Muscle layer of duodenum (tissue), 2 donors: ENCODE data around the gene KRT15.

Source experiments
- H3K27ac ChIP-seq: one replicate; pipeline ENCODE4 v1.7.0; 2013; ENCODE audit warnings: mild to moderate bottlenecking, low read length
- H3K27me3 ChIP-seq: one replicate; pipeline ENCODE4 v1.7.0; 2013; ENCODE audit warnings: low read depth, mild to moderate bottlenecking, control low read depth, low read length
- H3K36me3 ChIP-seq, 2 donors: one replicate each; pipeline ENCODE4 v1.7.0; 2013; ENCODE audit warnings: low read length in 2 of 2, control low read depth in 1 of 2, mild to moderate bottlenecking in 1 of 2; ENCODE audit not compliant: insufficient read depth in 2 of 2, control insufficient read depth in 1 of 2
- H3K4me1 ChIP-seq, 2 donors: one replicate each; pipeline ENCODE4 v1.7.0; 2013; ENCODE audit warnings: low read length in 2 of 2, mild to moderate bottlenecking in 2 of 2, control low read depth in 1 of 2, moderate library complexity in 1 of 2; ENCODE audit not compliant: insufficient read depth in 2 of 2, control insufficient read depth in 1 of 2
- H3K4me3 ChIP-seq, 2 donors: one replicate each; pipeline ENCODE4 v1.7.0; 2013; ENCODE audit warnings: low read length in 2 of 2, low read depth in 1 of 2, mild to moderate bottlenecking in 1 of 2
- H3K9me3 ChIP-seq, 2 donors: one replicate each; pipeline ENCODE4 v1.7.0; 2013; ENCODE audit warnings: low read length in 2 of 2, control low read depth in 1 of 2, mild to moderate bottlenecking in 1 of 2; ENCODE audit not compliant: control insufficient read depth in 1 of 2
- donor health status: healthy.

The KRT15 gene

DNA sequence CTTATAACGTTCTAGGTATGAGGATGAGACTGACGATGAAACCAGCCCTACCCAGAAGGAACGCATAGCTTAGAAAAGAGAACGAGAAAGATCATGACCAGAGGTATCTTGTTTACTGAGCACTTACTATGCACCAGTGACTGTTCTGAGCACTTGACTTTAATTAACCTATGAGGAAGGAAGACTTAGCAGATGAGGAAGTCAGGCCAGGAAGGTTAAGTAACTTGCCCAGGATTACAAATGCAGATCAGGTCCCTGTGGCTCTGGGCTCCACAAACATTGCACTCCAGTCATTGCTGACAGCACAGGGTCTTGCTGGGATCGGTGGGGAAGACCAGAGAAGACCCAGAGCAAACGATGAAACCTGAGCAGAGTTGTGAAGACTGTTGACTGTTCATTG is 20.4 kb downstream of the KRT15 start:
- H3K36me3 ChIP-seq = no peaks in the 10 kb centered on the region
- no peaks in the 10 kb centered on the region for H3K4me1 ChIP-seq
- H3K27me3 ChIP-seq = no peaks in the 10 kb centered on the region
- H3K27ac ChIP-seq = peak overlapping the region; percentile 45
- no peaks in the 10 kb centered on the region for H3K9me3 ChIP-seq
- H3K4me3 ChIP-seq = no peak overlapping the region

DNA sequence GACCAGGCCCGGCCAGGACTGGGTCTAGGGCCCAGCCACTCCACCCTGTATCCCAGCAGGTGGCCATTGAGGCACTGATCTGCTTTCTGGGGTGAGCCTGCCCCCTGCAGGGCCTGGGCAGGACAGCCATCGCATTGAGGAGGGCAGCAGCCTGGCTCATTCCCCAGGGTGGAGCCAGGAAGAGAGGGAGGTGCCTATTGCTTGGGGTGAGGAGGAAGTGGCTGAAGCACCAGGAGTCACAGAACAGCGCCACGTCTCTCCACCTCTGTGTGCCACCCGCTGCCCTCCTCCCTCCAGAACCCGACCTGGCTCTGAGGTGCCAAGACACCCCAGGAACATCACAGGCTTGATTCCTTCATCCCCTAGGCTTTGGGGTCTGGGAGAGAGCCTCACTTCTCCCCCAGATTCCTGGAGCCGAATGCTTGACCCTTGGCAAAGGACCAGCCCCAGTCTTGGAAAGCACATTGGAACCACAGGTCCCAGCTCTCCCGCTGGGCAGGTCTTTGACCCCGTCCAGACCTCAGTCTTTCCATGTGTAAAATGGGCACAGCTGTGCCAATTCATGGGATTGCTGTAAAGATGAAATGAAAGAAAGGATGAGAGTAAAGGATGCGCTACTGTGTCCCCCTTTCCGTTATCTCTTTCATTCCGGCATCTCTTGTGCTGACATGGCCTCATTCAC is 21.7 kb downstream of the KRT15 start:
- Histone ChIP-seq H3K36me3 (no peaks in the 10 kb centered on the region), H3K4me1 (no peaks in the 10 kb centered on the region), H3K27ac (no peak overlapping the region), H3K9me3 (no peaks in the 10 kb centered on the region), H3K27me3 (no peaks in the 10 kb centered on the region), H3K4me3 (no peak overlapping the region)

DNA sequence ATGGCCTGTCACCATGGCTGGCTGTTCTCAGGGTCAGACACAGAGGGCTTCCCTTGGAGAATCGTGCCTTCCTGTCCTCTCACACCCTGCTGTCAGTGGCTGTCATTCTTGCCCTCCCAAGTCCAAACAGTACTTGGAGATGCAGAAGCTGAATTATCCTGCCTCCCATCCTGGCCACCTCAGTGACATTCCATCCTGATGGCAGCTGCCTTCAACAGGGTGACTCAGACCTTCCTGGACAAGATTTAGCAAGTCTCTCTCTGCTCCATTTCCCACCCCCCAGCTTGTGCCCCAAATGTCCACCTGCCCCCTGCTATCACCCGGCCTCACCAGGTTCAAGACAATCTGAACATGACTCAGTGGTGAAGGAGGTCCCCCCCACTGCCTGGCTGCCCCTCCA is 24.2 kb downstream of the KRT15 start:
- Histone ChIP-seq H3K36me3 (no peaks in the 10 kb centered on the region), H3K27ac (no peak overlapping the region), H3K9me3 (no peaks in the 10 kb centered on the region), H3K4me1 (no peaks in the 10 kb centered on the region), H3K4me3 (no peak overlapping the region), H3K27me3 (no peaks in the 10 kb centered on the region)

DNA sequence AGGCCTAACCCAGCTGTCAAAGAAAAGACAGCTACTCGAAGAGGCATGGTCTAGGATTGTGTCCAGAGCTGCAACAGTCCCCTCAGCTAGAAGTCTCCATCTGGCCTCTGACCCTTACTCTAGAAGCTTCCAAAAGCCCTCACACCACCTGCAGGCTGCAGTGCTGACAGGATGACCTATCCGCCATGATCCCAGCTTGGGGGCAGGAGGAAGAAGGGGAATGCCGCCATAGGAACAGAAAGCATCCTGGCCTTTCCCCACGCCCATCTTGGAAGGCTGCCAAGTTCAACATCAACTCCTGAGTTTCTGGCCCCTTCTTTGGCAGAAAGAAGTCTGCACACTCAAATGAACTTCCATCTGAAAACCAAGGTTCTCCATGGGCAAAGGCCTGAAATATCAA is 25.9 kb downstream of the KRT15 start:
- H3K27me3 ChIP-seq = no peaks in the 10 kb centered on the region
- H3K4me1 ChIP-seq = no peaks in the 10 kb centered on the region
- H3K4me3 ChIP-seq = no peak overlapping the region
- H3K36me3 ChIP-seq = no peaks in the 10 kb centered on the region
- no peaks in the 10 kb centered on the region for H3K9me3 ChIP-seq
- H3K27ac ChIP-seq = no peak overlapping the region

DNA sequence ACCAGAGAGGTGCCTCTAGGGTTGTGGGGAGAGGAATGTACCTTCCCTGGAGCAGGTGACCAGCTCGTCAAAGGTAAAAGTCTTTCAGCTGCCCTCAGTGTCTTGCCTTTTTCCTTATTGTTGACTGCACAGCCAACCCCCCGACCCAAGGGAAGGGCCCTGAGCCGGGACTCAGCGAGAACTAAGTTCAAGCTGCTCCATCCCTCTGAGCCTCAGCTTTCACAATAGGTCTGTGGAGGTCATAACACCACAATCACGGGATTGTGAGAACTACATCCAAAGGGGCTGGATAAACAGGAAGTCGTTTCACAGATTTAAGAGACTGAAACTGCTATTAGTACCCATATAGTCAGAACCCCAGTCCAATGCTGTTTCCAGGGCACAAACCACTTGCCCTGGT is 26.3 kb downstream of the KRT15 start:
- H3K27ac ChIP-seq = no peak overlapping the region
- no peaks in the 10 kb centered on the region for H3K4me1 ChIP-seq
- H3K36me3 ChIP-seq = no peaks in the 10 kb centered on the region
- H3K9me3 ChIP-seq = no peaks in the 10 kb centered on the region
- H3K27me3 ChIP-seq = no peaks in the 10 kb centered on the region
- H3K4me3 ChIP-seq = no peak overlapping the region

DNA sequence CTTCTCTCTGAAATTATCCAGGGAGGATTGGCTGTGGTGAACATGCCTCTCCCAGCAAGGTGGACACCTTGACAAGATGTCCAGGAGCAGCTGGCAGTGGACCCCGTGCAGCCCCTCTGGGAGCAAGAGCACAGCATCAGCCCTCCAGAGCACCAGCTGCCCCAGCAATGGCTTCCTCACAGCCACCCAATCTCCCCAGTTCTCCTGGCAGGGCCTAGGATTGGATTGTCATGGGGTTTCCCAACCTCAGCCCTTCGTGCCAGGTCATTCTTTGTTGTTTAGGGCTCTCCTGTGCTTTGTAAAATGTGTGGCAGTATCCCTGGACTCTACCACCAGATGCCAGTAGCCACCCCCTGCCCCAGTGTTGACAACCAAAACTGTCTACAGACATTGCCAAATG is 27.2 kb downstream of the KRT15 start:
- H3K4me3 ChIP-seq = no peak overlapping the region
- H3K9me3 ChIP-seq = no peaks in the 10 kb centered on the region
- H3K36me3 ChIP-seq = no peaks in the 10 kb centered on the region
- H3K27me3 ChIP-seq = no peaks in the 10 kb centered on the region
- no peak overlapping the region for H3K27ac ChIP-seq
- no peaks in the 10 kb centered on the region for H3K4me1 ChIP-seq

DNA sequence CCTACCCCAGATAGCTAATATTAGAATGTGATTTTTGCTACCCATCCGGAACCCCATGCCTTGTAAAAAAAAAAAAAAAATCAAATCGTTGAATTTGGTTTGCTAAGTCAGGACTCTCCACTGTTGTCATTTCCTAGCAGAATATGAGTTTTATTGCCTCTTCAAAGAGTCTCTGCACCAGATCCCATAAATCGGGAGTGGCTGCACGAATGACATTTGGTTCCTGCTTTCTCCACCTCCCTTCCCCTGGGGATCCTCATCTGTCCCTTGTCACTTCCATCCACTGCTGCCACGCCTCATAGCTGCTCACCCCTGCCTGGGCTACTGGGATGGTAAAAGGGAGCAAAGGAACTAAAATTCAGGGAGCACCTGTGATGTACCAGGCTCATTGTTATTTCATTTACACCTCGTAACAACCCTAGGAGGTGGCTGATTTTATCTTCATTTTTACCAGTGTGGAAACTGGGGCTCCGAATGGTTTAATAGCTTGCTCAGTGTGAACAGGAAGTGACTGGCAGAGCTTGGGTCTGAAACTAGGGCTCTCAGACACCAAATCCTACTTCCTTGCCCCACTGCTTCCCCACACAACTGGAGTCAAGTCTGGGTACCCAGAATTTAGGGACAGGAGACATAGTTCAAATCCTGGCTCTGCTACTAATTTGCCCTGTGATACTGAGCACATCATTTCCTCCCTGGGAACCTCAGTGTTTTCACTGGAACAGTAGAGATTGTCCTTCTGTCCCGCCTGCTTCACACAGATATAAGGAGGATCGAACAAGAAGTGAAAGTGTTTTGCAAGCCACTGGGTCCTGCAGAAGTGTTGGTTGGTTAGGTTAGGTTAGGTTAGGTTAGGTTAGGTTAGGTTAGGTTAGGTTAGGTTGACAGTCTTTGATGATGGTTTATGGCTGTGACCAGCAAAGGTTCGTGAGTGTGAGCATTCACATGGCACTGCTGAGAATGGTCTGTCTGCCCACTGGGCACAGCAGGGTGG is 28.4 kb downstream of the KRT15 start:
- Histone ChIP-seq H3K27me3 (no peaks in the 10 kb centered on the region), H3K4me3 (no peak overlapping the region), H3K4me1 (no peaks in the 10 kb centered on the region), H3K9me3 (no peaks in the 10 kb centered on the region), H3K36me3 (no peaks in the 10 kb centered on the region), H3K27ac (no peak overlapping the region)

DNA sequence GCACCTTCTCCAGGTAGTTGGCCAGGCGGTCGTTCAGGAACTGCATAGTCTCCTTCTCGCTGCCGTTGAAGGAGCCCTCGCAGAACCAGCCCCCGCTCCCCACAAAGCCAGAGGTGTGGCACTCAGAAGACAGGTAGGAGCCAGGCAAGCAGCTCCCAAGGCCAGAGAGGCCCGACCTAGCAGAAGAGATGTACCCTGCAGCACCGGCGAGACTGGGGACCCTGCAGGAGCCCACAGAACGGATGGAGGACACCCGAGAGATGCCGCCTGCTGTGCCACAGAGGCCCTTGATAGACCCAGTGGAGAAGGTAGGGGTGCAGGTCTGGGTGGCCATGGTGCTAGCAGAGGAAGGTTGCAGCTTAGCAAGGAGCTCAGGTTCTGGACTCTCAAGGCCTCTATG is 29.2 kb downstream of the KRT15 start, which contains the start of gene KRT36:
TSS of gene KRT36 (minus strand) at position 380 of the 400 bp plus-strand sequence. CDS start at position 334, 46 bp downstream.
- Histone ChIP-seq H3K27me3 (no peaks in the 10 kb centered on the region), H3K4me3 (no peak within 1 kb of the TSS), H3K27ac (no peak within 1 kb of the TSS), H3K4me1 (no peaks in the 10 kb centered on the region), H3K36me3 (no peaks in the 10 kb centered on the region), H3K9me3 (no peaks in the 10 kb centered on the region)

DNA sequence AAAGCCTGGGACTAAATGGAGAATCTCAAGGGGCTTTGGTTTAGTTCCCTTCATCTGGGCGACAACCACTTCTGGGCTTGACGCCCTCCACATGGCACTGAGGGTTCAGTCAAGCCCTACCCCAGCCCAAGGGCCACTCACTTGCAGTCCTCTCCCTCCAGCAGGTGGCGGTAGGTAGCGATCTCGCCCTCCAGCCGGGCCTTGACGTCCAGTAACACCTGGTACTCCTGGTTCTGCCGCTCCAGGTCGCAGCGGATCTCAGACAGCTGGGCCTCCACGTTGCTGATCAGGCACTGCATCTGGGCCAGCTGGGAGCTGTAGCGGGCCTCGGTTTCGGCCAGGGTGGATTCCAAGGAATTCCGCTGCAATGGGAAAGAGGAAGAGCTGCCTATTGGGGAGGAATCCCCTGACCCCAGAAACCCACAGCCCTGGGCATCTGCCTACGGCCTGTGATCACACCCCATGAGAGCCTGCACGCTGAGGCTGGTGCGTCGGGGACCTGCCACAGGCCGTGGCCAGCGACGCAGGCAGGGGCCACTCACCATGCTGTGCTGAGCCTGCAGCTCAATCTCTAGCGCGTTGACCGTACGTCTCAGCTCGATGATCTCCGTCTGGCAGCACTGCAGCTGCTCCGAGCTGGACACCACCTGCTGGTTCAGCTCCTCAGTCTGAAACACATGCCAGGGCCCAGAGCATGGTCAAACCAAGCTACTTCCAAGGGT is 31.7 kb downstream of the KRT15 start:
- Histone ChIP-seq H3K4me3 (no peak overlapping the region), H3K36me3 (no peaks in the 10 kb centered on the region), H3K4me1 (no peaks in the 10 kb centered on the region), H3K9me3 (no peaks in the 10 kb centered on the region), H3K27ac (no peak overlapping the region), H3K27me3 (no peaks in the 10 kb centered on the region)

DNA sequence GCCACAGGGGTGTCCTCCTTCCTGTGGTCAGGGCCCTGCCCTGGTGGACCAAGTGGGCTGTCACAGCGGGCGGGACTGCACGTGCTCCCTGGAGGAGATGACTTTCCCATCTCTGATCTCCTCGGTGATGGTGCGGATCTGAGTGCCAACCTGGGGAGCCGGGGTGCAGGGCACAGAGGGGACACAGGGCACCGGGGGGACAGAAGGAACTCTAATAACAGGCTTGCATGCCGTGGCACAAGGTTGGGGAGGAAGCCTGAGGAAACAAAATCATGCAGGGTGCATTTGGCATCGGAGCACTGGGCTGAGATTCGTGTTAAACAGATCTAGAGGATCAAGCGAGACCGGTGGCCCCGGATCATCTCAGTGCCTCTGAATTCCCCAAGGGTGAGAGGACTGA is 32.4 kb downstream of the KRT15 start:
- no peaks in the 10 kb centered on the region for H3K36me3 ChIP-seq
- no peaks in the 10 kb centered on the region for H3K27me3 ChIP-seq
- H3K9me3 ChIP-seq = no peaks in the 10 kb centered on the region
- no peak overlapping the region for H3K4me3 ChIP-seq
- H3K27ac ChIP-seq = no peak overlapping the region
- no peaks in the 10 kb centered on the region for H3K4me1 ChIP-seq
